ENCODE measurements around the gene LMBRD2.
A peak's percentile ranks its signal among the peaks of the same experiment; 100 is the strongest.
"Not testable (repeated sequence)": the region's sequence is repeated elsewhere in the genome, so short reads cannot be mapped to it uniquely, and the experiment has no call there.

The LMBRD2 gene

GRCh38 chr5:36151434-36152323 is at the start of gene LMBRD2, which contains the start of gene SKP2:
Gene LMBRD2, minus strand, starts transcription at chr5:36151887. Its CDS starts 8,538 bp downstream, at chr5:36143349.
Gene SKP2, plus strand, starts transcription at chr5:36152111. Its CDS starts 152 bp downstream, at chr5:36152263.
- DNase-seq: peak; percentile 97

GRCh38 chr5:36200513-36200912 is 48.8 kb upstream of the LMBRD2 start:
- DNase-seq: no peak

GRCh38 chr5:36199620-36200019 is 47.9 kb upstream of the LMBRD2 start:
- no peak for DNase-seq

GRCh38 chr5:36198783-36199182 is 47.1 kb upstream of the LMBRD2 start:
- DNase-seq: not testable (repeated sequence)

GRCh38 chr5:36198281-36198680 is 46.6 kb upstream of the LMBRD2 start:
- DNase-seq: no peak

GRCh38 chr5:36193746-36194145 is 42.1 kb upstream of the LMBRD2 start:
- DNase-seq: no peak

GRCh38 chr5:36184408-36184807 is 32.7 kb upstream of the LMBRD2 start:
- DNase-seq: not testable (repeated sequence)

GRCh38 chr5:36181774-36182173 is 30.1 kb upstream of the LMBRD2 start:
- no peak for DNase-seq

- no peak for DNase-seq
Observed at GRCh38 chr5:36180556-36181350, 29.1 kb upstream of the LMBRD2 start.

- DNase-seq: no peak
Observed at GRCh38 chr5:36179950-36180349, 28.3 kb upstream of the LMBRD2 start.

GRCh38 chr5:36178524-36178890 is 26.8 kb upstream of the LMBRD2 start:
- DNase-seq: no peak

- peak; percentile 21 for DNase-seq
Observed at GRCh38 chr5:36177715-36178523, 26.2 kb upstream of the LMBRD2 start.

- no peak for DNase-seq
Observed at GRCh38 chr5:36177154-36177553, 25.5 kb upstream of the LMBRD2 start.

- no peak for DNase-seq
Observed at GRCh38 chr5:36175043-36175442, 23.4 kb upstream of the LMBRD2 start.

GRCh38 chr5:36174119-36174518 is 22.4 kb upstream of the LMBRD2 start:
- no peak for DNase-seq

- no peak for DNase-seq
Observed at GRCh38 chr5:36173426-36173825, 21.7 kb upstream of the LMBRD2 start.

- DNase-seq: no peak
Observed at GRCh38 chr5:36172599-36172998, 20.9 kb upstream of the LMBRD2 start.

- DNase-seq: no peak
Observed at GRCh38 chr5:36170832-36171424, 19.2 kb upstream of the LMBRD2 start.

- DNase-seq: no peak
Observed at GRCh38 chr5:36168737-36169136, 17.1 kb upstream of the LMBRD2 start.

GRCh38 chr5:36164461-36164860 is 12.8 kb upstream of the LMBRD2 start:
- DNase-seq: no peak

GRCh38 chr5:36162810-36163486 is 11.3 kb upstream of the LMBRD2 start:
- DNase-seq: no peak

GRCh38 chr5:36161361-36161760 is 9.7 kb upstream of the LMBRD2 start:
- no peak for DNase-seq

Data from NCI-H524 treated with DMSO at 0.1 percent for 48 hours (cell line).